ENCODE measurements around the gene NR5A2. TPM values are rescaled to one million over a fixed set of nuclear protein-coding genes. Genes with fewer than 3 reads are reported as not detected.

NR5A2 gene
- total and polyA plus RNA-seq, 10 of the 15 experiments (the other 5 are each of a cell fraction or from before 2014, with no cell fraction given) = 0.02 to 0.60 (median 0.15) TPM; not detected in 1

DNA sequence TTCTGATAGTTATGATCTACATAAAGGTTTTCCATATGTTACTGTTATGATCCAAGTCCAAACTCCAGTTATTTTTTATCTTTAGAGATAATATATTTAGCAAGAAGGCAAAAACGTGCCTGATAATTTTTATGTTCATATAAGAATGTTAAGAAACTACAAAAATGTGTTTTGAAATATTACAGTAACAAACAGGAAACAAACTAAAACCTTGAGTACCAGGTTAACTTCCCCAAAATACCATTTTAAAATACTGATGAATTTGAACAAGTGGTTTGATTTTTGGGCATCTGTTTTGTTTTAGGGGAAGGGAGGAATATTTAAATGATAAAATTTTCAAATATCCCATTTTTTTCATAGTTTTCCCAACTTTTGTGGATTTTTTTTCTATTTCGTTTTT, 124.8 kb downstream of the NR5A2 start:
- no TSS peak for BruUV-seq (replicated peaks)
- Histone ChIP-seq H3K9me3 (replicated peaks; ENCODE audit: control insufficient read depth, insufficient read depth, low read length) (no peaks in the 10 kb centered on the region), H3K27ac (ENCODE audit: control insufficient read depth, insufficient read depth) (peak overlapping the region; percentile 77), H3K36me3 (ENCODE audit: control insufficient read depth in 2 of 2, insufficient read depth in 2 of 2, low read length in 1 of 2) (no peaks in the 10 kb centered on the region), H3K4me1 (ENCODE audit: control insufficient read depth, insufficient read depth, low read length) (peaks cover 41% of the 10 kb centered on the region), H3K27me3 (replicated peaks in 1 of 2; ENCODE audit: control insufficient read depth in 2 of 2, insufficient read depth in 2 of 2, low read length in 1 of 2) (no peaks in the 10 kb centered on the region), H3K4me2 (ENCODE audit: control insufficient read depth, insufficient read depth) (peak overlapping the region; percentile 5; the same call in 1 of the 2 replicates), H3K79me2 (ENCODE audit: control insufficient read depth, insufficient read depth, low read length) (no peaks in the 10 kb centered on the region), H2AFZ (ENCODE audit: control insufficient read depth, low read depth, low read length) (no peak overlapping the region), H4K20me1 (ENCODE audit: control insufficient read depth, insufficient read depth) (no peaks in the 10 kb centered on the region), H3K9ac (ENCODE audit: control insufficient read depth, insufficient read depth, low read length) (no peak overlapping the region), H3K4me3 (no peak overlapping the region)
- ChIA-PET CTCF (interaction anchor here (1.3 to 1.7 kb wide), 2 partner anchors 54 to 111 kb away, joined by 3 to 4 read pairs; no protein-coding TSS in a partner anchor), POLR2A (interaction anchor here (0.8 kb wide), 1 partner anchor 36 kb away, joined by 3 read pairs; no protein-coding TSS in a partner anchor), RAD21 (ENCODE audit: unreplicated experiment) (interaction anchor here (2.2 kb wide), 1 partner anchor 55 kb away, joined by 7 read pairs; no protein-coding TSS in a partner anchor), SMC1A (ENCODE audit: uncharacterized antibody, unreplicated experiment) (interaction anchor here (1.7 to 3.4 kb wide), 2 partner anchors 8 to 23 kb away, joined by 6 to 19 read pairs; no protein-coding TSS in a partner anchor)
- TF ChIP-seq IKZF2 (IDR thresholded peaks at IDR 0.05) (0 out of 4 replicates have a peak, but pooled peaks of 1 of the 2 experiments have one; percentile 6), ZBED1 (IDR thresholded peaks at IDR 0.05; ENCODE audit: borderline replicate concordance) (no peak)
- FAIRE-seq (no peak), ATAC-seq (no peak), DNase-seq (ENCODE audit: low read depth, low spot score) (no peak)
- 2% methylated on average over 2 of the region's 2 CpGs for WGBS (ENCODE audit: insufficient coverage, insufficient replicate concordance, low lambda C conversion rate, missing lambda C conversion rate)
- intact Hi-C loops (cut with micrococcal nuclease; ENCODE audit: unreplicated experiment) = loop anchor here (5.0 kb wide), 2 partner anchors 55 to 265 kb away; no protein-coding TSS in a partner anchor
- in situ Hi-C loops (cut with MboI) = no loop called here

DNA sequence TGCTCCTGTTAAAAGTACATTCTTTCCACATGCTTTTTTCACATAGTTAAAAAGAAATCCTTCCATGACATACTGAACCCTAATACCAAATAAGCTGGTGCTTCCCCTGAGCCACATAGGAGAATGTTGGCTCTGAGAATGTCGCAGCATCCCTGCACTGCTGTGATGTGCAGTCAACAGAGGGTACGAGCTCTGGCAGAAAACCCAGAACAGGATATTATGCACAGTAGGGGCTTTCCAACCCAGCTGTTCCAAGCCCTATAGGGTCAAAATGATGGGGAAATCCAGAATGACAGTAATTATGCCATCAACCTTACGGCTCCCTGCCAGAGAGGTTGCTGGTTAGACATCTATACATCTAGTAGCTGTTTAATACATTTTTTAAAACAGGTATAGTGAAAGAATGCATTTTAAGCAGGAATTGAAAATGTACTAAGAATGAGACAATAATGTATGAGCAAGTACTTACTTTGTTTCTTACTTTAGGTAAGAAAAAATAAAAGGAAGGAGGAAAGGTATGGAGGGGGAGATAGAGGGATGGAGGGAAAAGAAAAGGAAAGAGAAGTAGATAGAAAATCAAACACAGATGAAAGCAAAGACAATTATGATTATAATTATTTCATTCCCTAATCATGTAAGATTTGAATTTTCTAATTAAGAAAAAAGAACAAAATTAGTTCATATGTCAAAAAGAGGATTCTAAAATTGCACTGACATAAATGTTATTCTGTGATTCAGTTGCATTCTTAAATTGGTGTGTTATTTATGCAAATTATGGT, 126.0 kb downstream of the NR5A2 start:
- intact Hi-C loops (cut with micrococcal nuclease; ENCODE audit: unreplicated experiment) = loop anchor here (5.0 kb wide), 2 partner anchors 54 to 264 kb away; no protein-coding TSS in a partner anchor
- ChIA-PET POLR2A (interaction anchor here (0.5 to 1.5 kb wide), 7 partner anchors 7 to 517 kb away, joined by 3 to 4 read pairs (median 3); partner anchors contain the start of gene DDX59), CTCF (interaction anchor here (0.5 to 3.4 kb wide), 14 partner anchors 9 to 370 kb away, joined by 3 to 19 read pairs (median 3); no protein-coding TSS in a partner anchor), RAD21 (ENCODE audit: unreplicated experiment) (interaction anchor here (0.8 to 3.4 kb wide), 14 partner anchors 8 to 329 kb away, joined by 3 to 27 read pairs (median 4); no protein-coding TSS in a partner anchor), SMC1A (ENCODE audit: uncharacterized antibody, unreplicated experiment) (interaction anchor here (0.7 to 3.4 kb wide), 19 partner anchors 8 to 469 kb away, joined by 3 to 26 read pairs (median 6); no protein-coding TSS in a partner anchor)
- DNase-seq (ENCODE audit: low read depth, low spot score) = peak; percentile 79
- H3K79me2 ChIP-seq (ENCODE audit: control insufficient read depth, insufficient read depth, low read length) = no peaks in the 10 kb centered on the region
- ATAC-seq = peak; percentile 84
- BruUV-seq (replicated peaks) = no TSS peak
- WGBS (ENCODE audit: insufficient coverage, insufficient replicate concordance, low lambda C conversion rate, missing lambda C conversion rate) = 0% methylated on average over 3 of the region's 3 CpGs
- peak overlapping the region; percentile 37 for H2AFZ ChIP-seq (ENCODE audit: control insufficient read depth, low read depth, low read length)
- H3K27ac ChIP-seq (ENCODE audit: control insufficient read depth, insufficient read depth) = peak overlapping the region; percentile 77
- no peaks in the 10 kb centered on the region for H3K36me3 ChIP-seq (ENCODE audit: control insufficient read depth in 2 of 2, insufficient read depth in 2 of 2, low read length in 1 of 2)
- in situ Hi-C loops (cut with MboI) = no loop called here
- FAIRE-seq = peak; percentile 86
- peak overlapping the region; percentile 15; the same call in 1 of the 2 replicates for H3K9ac ChIP-seq (ENCODE audit: control insufficient read depth, insufficient read depth, low read length)
- no peaks in the 10 kb centered on the region for H3K27me3 ChIP-seq (replicated peaks in 1 of 2; ENCODE audit: control insufficient read depth in 2 of 2, insufficient read depth in 2 of 2, low read length in 1 of 2)
- H3K9me3 ChIP-seq (replicated peaks; ENCODE audit: control insufficient read depth, insufficient read depth, low read length) = no peaks in the 10 kb centered on the region
- no peaks in the 10 kb centered on the region for H4K20me1 ChIP-seq (ENCODE audit: control insufficient read depth, insufficient read depth)
- no peak overlapping the region for H3K4me3 ChIP-seq
- H3K4me1 ChIP-seq (ENCODE audit: control insufficient read depth, insufficient read depth, low read length) = peaks cover 41% of the 10 kb centered on the region
- peak overlapping the region; percentile 54 for H3K4me2 ChIP-seq (ENCODE audit: control insufficient read depth, insufficient read depth)
- TF ChIP-seq ZBED1 (IDR thresholded peaks at IDR 0.05; ENCODE audit: borderline replicate concordance) (no peak), CREM (IDR thresholded peaks at IDR 0.05; ENCODE audit: low read depth) (peak; percentile 28; the same call in 1 of the 2 replicates), TCF3 (IDR thresholded peaks at IDR 0.05; ENCODE audit: borderline replicate concordance, insufficient read depth, low read depth, low read length) (0 out of 2 replicates have a peak, but pooled peaks have one; percentile 36), ETV6 (conservative IDR thresholded peaks at IDR 0.05 in 1 of 2, IDR thresholded peaks at IDR 0.05 in 1 of 2; ENCODE audit: borderline replicate concordance in 1 of 2, low read depth in 1 of 2) (0 out of 4 replicates have a peak, but pooled peaks of 1 of the 2 experiments have one; percentile 21), YY1 (IDR thresholded peaks at IDR 0.05; ENCODE audit: low read depth, low read length) (no peak), FOXM1 (IDR thresholded peaks at IDR 0.05; ENCODE audit: low read depth, low read length) (0 out of 2 replicates have a peak, but pooled peaks have one; percentile 13), IRF4 (IDR thresholded peaks at IDR 0.05; ENCODE audit: low read depth, low read length) (no peak), CREB1 (IDR thresholded peaks at IDR 0.05; ENCODE audit: low read depth) (0 out of 2 replicates have a peak, but pooled peaks have one; percentile 20)
- TF ChIP-seq, protein P1, sequence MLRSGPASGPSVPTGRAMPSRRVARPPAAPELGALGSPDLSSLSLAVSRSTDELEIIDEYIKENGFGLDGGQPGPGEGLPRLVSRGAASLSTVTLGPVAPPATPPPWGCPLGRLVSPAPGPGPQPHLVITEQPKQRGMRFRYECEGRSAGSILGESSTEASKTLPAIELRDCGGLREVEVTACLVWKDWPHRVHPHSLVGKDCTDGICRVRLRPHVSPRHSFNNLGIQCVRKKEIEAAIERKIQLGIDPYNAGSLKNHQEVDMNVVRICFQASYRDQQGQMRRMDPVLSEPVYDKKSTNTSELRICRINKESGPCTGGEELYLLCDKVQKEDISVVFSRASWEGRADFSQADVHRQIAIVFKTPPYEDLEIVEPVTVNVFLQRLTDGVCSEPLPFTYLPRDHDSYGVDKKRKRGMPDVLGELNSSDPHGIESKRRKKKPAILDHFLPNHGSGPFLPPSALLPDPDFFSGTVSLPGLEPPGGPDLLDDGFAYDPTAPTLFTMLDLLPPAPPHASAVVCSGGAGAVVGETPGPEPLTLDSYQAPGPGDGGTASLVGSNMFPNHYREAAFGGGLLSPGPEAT (IDR thresholded peaks at IDR 0.05; ENCODE audit: low read depth) = peak; percentile 76
- TF ChIP-seq, protein P2, sequence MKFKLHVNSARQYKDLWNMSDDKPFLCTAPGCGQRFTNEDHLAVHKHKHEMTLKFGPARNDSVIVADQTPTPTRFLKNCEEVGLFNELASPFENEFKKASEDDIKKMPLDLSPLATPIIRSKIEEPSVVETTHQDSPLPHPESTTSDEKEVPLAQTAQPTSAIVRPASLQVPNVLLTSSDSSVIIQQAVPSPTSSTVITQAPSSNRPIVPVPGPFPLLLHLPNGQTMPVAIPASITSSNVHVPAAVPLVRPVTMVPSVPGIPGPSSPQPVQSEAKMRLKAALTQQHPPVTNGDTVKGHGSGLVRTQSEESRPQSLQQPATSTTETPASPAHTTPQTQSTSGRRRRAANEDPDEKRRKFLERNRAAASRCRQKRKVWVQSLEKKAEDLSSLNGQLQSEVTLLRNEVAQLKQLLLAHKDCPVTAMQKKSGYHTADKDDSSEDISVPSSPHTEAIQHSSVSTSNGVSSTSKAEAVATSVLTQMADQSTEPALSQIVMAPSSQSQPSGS (IDR thresholded peaks at IDR 0.05; ENCODE audit: low read length) = 0 out of 2 replicates have a peak, but pooled peaks have one; percentile 24

Data from GM12878 (cell line).